HG03139 (cell line): ENCODE measurements around the gene NAALADL2.

ENCODE experiments used
- ATAC-seq: cut with Tn5 transposase; IDR thresholded peaks from one replicate; pipeline ENCODE4 v1.9.1; 2021; ENCODE audit not compliant: unreplicated experiment

NAALADL2 gene

GRCh38 chr3:174859114-174859735 lies at the start of gene NAALADL2:
NAALADL2 (plus strand) TSS chr3:174859334.
- no peak for ATAC-seq

GRCh38 chr3:174810254-174810653 lies 48.9 kb upstream of the NAALADL2 start:
- ATAC-seq: no peak

- ATAC-seq: no peak
Observed at GRCh38 chr3:174812172-174812862, 46.8 kb upstream of the NAALADL2 start.

GRCh38 chr3:174815750-174816149 lies 43.4 kb upstream of the NAALADL2 start:
- ATAC-seq: no peak

GRCh38 chr3:174820885-174821284 lies 38.2 kb upstream of the NAALADL2 start:
- no peak for ATAC-seq

- no peak for ATAC-seq
Observed at GRCh38 chr3:174821477-174821876, 37.7 kb upstream of the NAALADL2 start.

- no peak for ATAC-seq
Observed at GRCh38 chr3:174822320-174822719, 36.8 kb upstream of the NAALADL2 start.

- no peak for ATAC-seq
Observed at GRCh38 chr3:174826069-174826468, 33.1 kb upstream of the NAALADL2 start.

GRCh38 chr3:174844746-174845145 lies 14.4 kb upstream of the NAALADL2 start:
- ATAC-seq: no peak

GRCh38 chr3:174846055-174846454 lies 13.1 kb upstream of the NAALADL2 start:
- no peak for ATAC-seq

GRCh38 chr3:174854987-174855386 lies 4.1 kb upstream of the NAALADL2 start:
- ATAC-seq: no peak

GRCh38 chr3:174857301-174857700 lies 1.8 kb upstream of the NAALADL2 start:
- no peak for ATAC-seq

GRCh38 chr3:174858353-174858752 lies 781 bp upstream of the NAALADL2 start:
- no peak for ATAC-seq

GRCh38 chr3:174859756-174860155 lies 622 bp downstream of the NAALADL2 start:
- no peak for ATAC-seq

GRCh38 chr3:174862101-174862500 lies 3.0 kb downstream of the NAALADL2 start:
- ATAC-seq: no peak

GRCh38 chr3:174862666-174863065 lies 3.5 kb downstream of the NAALADL2 start:
- no peak for ATAC-seq

GRCh38 chr3:174863488-174863887 lies 4.4 kb downstream of the NAALADL2 start:
- ATAC-seq: no peak

- no peak for ATAC-seq
Observed at GRCh38 chr3:174869448-174869847, 10.3 kb downstream of the NAALADL2 start.

GRCh38 chr3:174873832-174874657 lies 14.9 kb downstream of the NAALADL2 start:
- ATAC-seq: no peak

- ATAC-seq: no peak
Observed at GRCh38 chr3:174882789-174883188, 23.7 kb downstream of the NAALADL2 start.

- ATAC-seq: no peak
Observed at GRCh38 chr3:174883881-174884675, 24.9 kb downstream of the NAALADL2 start.
